22Rv1 (cell line): Measurements from ENCODE around the gene PPP1R13B.

Experiments used
- ZFX ChIP-seq: fragments of 450-650 bp; IDR thresholded peaks from 2 replicates; pipeline ENCODE4 v1.6.1; 2017; ENCODE audit warnings: antibody characterized with exemption, borderline replicate concordance
- TF ChIP-seq, protein P1 (sequence below): fragments of 450-650 bp; IDR thresholded peaks from 2 replicates; pipeline ENCODE4 v1.5.1; 2017; ENCODE audit warnings: mild to moderate bottlenecking

DNA sequence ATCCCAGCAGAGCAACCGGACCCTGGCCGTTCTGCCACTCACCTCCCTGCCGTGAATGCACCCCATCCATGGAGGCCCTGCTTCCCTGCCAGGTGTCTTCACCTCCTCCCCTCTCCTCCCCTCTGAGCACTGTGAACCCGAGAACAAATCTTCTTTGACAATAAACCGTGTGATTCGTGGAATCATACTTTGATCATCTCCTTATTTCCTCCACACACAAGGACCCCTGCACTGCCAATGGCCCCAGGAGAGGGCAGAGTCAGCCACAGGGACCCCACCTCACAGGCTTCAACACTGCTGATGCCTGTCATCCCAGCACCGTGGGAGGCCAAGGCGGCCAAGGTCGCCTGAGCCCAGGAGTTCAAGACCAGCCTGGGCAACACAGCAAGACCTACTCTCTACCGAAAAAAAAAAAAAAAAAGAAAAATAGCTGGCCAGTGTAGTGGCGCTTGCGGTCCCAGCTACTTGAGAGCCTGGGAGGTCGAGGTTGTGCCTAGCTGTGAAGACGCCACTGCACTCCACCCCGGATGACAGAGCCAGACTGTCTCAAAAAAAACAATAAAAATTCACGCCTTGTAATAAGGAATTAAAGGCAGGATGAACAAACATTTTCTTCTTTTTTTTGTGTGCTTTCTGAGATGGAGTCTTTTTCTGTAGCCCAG lies 133.2 kb downstream of the PPP1R13B start:
- TF ChIP-seq, protein P1, sequence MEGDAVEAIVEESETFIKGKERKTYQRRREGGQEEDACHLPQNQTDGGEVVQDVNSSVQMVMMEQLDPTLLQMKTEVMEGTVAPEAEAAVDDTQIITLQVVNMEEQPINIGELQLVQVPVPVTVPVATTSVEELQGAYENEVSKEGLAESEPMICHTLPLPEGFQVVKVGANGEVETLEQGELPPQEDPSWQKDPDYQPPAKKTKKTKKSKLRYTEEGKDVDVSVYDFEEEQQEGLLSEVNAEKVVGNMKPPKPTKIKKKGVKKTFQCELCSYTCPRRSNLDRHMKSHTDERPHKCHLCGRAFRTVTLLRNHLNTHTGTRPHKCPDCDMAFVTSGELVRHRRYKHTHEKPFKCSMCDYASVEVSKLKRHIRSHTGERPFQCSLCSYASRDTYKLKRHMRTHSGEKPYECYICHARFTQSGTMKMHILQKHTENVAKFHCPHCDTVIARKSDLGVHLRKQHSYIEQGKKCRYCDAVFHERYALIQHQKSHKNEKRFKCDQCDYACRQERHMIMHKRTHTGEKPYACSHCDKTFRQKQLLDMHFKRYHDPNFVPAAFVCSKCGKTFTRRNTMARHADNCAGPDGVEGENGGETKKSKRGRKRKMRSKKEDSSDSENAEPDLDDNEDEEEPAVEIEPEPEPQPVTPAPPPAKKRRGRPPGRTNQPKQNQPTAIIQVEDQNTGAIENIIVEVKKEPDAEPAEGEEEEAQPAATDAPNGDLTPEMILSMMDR: no peak
- no peak for TF ChIP-seq ZFX
